Right lobe of liver (tissue), 6 donors: Measurements from ENCODE around the gene OTOR. TPM values are rescaled to one million over a fixed set of nuclear protein-coding genes. Genes with fewer than 3 reads are reported as not detected.

ENCODE experiments used
- ATAC-seq, 4 donors: fragments of 200-7000 bp; cut with Tn5 transposase; one replicate each; pipeline ENCODE4 v1.9.1; 2020; ENCODE audit warnings: mild to moderate bottlenecking in 4 of 4, moderate library complexity in 4 of 4
- DNase-seq, 3 donors: peaks; one replicate each; pipeline ENCODE4 v3.0.0-alpha.2; 2020
- H3K27ac ChIP-seq, 3 donors: fragments of 200-600 bp; one replicate each; pipeline ENCODE4 v1.8.0; 2022
- H3K27me3 ChIP-seq, 2 donors: fragments of 200-600 bp; one replicate each; pipeline ENCODE4 v1.8.0; 2022
- H3K36me3 ChIP-seq, 4 donors: fragments of 200-600 bp; sonication (generic) in 1 of 4; one replicate each; pipeline versions ENCODE4 v1.5.1 to v1.8.0; 2017 to 2022; ENCODE audit warnings: control low read depth in 1 of 4
- H3K4me1 ChIP-seq, 4 donors: fragments of 200-600 bp; sonication (generic) in 1 of 4; one replicate each; pipeline versions ENCODE4 v1.5.1 to v1.8.0; 2017 to 2022; ENCODE audit warnings: control low read depth in 1 of 4
- H3K4me3 ChIP-seq, 3 donors: fragments of 200-600 bp; one replicate each; pipeline ENCODE4 v1.8.0; 2022
- H3K9me3 ChIP-seq, 4 donors: fragments of 200-600 bp; sonication (generic) in 1 of 4; one replicate each; pipeline versions ENCODE4 v1.5.1 to v1.8.0; 2017 to 2022; ENCODE audit warnings: control low read depth in 1 of 4
- POLR2A ChIP-seq: fragments of 450-650 bp; IDR thresholded peaks from one replicate; pipeline ENCODE4 v1.6.1; 2017; ENCODE audit warnings: antibody characterized with exemption, mild to moderate bottlenecking
- WGBS: methylation state at CpG from one replicate; pipeline ENCODE4 v1.1.6; 2018; ENCODE audit warnings: low coverage, low lambda C conversion rate; ENCODE audit not compliant: insufficient coverage; ENCODE audit errors: missing lambda C conversion rate; 5-methylcytosine and 5-hydroxymethylcytosine counted together
- intact Hi-C, 2 donors: fragments of 100-400 bp; cut with DNase I; formaldehyde crosslinking; loops; one replicate each; pipeline versions ENCODE4 v1.11.2 to v1.14.1; 2022
- total RNA-seq, 6 experiments: library from RNA; depleted of rRNA in 2 of 6; stranded (reverse); fragments of >200 nt in 2 of 6; fragmentation: NEBNext Ultra II Directional in 3 of 6; extraction: Animal tissue kit (Norgen Biotek cat#: 25700) in 3 of 6; gene quantifications; one replicate each; pipeline versions ENCODE4 v1.1.0 to v1.2.4, GENCODE V29; 2016 to 2023
- TF ChIP-seq, protein P1 (sequence below), 4 donors: fragments of 200-600 bp in 3 of 4; fragments of 450-650 bp in 1 of 4; IDR thresholded peaks; one replicate each; pipeline versions ENCODE4 v1.5.1 to v1.8.0; 2016 to 2022; ENCODE audit warnings: antibody characterized with exemption in 4 of 4, mild to moderate bottlenecking in 2 of 4
- donor health status: DM: no; HTN: yes; CAD: no.
- donor health status: DM: no; HTN: no; CAD: no.
- donor health status: DM: no; HTN: no; CAD: no.
- donor health status: DM: no; HTN: yes; CAD: no.
- donor health status: DM: no; HTN: yes; CAD: no.

OTOR gene
- total RNA-seq, 6 experiments from 2014 or later, result not detected

DNA sequence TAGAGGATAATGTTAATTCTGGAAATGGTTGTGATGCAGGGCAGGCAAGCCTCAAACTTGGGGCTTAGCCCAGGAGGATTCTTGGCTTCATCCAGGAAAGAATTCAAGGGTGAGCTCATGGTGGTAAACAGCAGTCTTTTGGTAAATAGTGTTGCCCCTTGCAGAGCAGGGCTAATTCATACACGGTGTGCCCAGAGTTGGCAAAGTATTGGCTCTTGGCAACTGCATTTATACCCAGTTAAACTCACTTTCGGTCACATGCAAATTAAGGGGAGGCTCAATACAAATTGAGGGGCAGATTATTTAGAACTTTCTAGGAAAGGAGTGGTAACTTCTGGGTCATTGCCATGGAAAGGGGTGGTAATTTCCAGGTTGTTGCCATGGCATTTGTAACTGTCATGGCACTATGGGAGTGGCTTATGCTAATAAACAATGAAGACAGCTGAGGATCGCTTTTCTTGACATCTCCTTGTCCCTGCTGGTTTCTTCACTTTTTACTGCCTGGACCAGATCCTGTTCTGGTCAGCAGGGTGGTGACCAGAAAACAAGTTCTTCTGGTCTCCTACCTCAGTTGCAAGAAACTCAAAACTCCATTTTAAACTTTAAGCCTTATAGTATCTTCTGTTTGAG, 3.9 kb upstream of the OTOR start:
- no peak for DNase-seq
- Histone ChIP-seq H3K4me3 (no peak overlapping the region), H3K9me3 (no peaks in the 10 kb centered on the region), H3K36me3 (peaks cover 0 to 20% (median 12%) of the 10 kb centered on the region in 4 donors), H3K27me3 (no peaks in the 10 kb centered on the region), H3K27ac (no peak overlapping the region), H3K4me1 (no peaks in the 10 kb centered on the region)
- TF ChIP-seq, protein P1, sequence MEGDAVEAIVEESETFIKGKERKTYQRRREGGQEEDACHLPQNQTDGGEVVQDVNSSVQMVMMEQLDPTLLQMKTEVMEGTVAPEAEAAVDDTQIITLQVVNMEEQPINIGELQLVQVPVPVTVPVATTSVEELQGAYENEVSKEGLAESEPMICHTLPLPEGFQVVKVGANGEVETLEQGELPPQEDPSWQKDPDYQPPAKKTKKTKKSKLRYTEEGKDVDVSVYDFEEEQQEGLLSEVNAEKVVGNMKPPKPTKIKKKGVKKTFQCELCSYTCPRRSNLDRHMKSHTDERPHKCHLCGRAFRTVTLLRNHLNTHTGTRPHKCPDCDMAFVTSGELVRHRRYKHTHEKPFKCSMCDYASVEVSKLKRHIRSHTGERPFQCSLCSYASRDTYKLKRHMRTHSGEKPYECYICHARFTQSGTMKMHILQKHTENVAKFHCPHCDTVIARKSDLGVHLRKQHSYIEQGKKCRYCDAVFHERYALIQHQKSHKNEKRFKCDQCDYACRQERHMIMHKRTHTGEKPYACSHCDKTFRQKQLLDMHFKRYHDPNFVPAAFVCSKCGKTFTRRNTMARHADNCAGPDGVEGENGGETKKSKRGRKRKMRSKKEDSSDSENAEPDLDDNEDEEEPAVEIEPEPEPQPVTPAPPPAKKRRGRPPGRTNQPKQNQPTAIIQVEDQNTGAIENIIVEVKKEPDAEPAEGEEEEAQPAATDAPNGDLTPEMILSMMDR (IDR thresholded peaks at IDR 0.05), result no peak
- no peak for TF ChIP-seq POLR2A
- no peak for ATAC-seq
- 50% methylated on average over 3 of the region's 3 CpGs for WGBS
- intact Hi-C loops, result no loop called here

DNA sequence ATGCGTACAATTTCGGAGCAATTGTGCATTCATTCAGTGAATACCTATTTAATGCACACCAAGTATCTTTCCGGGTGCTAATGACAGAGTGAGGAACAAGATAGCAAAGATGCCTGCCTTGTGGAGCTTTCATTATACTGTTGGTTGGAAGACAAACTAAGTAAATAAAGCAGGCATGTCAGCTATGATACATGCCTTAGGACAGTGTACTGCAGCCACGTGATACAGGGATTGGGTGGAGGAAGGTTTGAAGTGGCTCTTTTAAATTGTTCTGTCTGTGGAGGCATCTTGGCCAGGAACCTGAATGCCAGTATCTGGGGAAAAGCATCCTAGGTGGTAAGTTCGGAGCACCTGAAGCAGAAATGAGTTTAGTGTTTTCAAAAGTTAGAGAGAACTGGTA, 3.0 kb upstream of the OTOR start:
- ATAC-seq (no peak), DNase-seq (no peak)
- no peaks in the 10 kb centered on the region for H3K27me3 ChIP-seq
- no peak overlapping the region for H3K27ac ChIP-seq
- peaks cover 0 to 11% (median 6%) of the 10 kb centered on the region in 4 donors for H3K36me3 ChIP-seq
- no peaks in the 10 kb centered on the region for H3K9me3 ChIP-seq
- 74% methylated on average over 5 of the region's 5 CpGs for WGBS
- no peaks in the 10 kb centered on the region for H3K4me1 ChIP-seq
- TF ChIP-seq, protein P1 (IDR thresholded peaks at IDR 0.05), result no peak
- TF ChIP-seq POLR2A, result no peak
- H3K4me3 ChIP-seq, result no peak overlapping the region
- intact Hi-C loops, result no loop called here

DNA sequence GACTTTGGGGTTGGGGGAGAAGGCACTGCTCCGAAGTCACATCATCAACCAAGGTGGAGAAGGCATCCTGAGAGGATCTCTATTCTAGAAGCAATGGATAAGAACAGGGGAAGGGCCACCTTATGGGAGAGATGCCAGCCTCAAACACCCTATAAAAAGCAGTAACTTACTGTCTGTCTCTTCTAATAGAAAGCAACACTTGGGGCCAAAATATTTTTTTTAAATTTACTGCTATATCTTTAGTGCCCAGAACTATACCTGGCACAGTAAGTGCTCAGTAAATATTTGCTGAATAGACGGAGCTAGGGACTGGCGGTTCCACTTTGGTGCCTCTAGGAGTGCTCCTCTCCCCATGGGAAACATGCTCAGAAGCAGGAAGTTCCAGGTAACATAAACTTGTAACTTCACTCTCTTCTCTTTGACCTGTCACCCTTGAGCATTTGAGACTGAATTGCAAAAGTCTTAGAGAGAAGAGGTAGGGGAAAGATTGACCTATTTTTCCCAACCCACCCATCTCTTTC, 807 bp upstream of the OTOR start:
- DNase-seq (no peak), ATAC-seq (peak in 3 of 4 donors; percentile 34 to 54 (median 39))
- 44% methylated on average over 3 of the region's 3 CpGs for WGBS
- H3K27me3 ChIP-seq, result no peaks in the 10 kb centered on the region
- intact Hi-C loops, result no loop called here
- H3K27ac ChIP-seq, result no peak overlapping the region
- H3K4me1 ChIP-seq, result no peaks in the 10 kb centered on the region
- TF ChIP-seq, protein P1 (IDR thresholded peaks at IDR 0.05), result no peak
- TF ChIP-seq POLR2A, result no peak
- no peaks in the 10 kb centered on the region for H3K36me3 ChIP-seq
- H3K9me3 ChIP-seq, result no peaks in the 10 kb centered on the region
- H3K4me3 ChIP-seq, result no peak overlapping the region

DNA sequence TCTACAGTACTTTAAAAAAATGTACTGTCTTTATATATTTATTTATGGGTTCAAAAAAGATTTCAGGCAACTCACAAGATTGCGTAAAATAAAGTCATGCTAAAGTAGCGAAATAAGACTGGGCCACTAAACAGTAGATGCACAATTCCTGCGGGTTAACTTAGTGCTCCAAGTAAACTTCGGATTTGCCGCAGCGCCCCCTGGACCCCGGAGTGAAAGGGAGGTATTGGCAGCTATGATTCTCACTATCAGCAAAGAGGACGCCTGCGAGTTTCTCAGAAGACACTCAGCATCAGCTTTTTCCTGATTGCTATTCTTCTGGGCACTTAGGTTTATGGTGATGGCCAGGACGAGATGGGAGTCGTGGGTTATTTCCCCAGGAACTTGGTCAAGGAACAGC, 1.4 kb downstream of the OTOR start:
- H3K4me1 ChIP-seq, result no peaks in the 10 kb centered on the region
- 41% methylated on average over 11 of the region's 11 CpGs for WGBS
- H3K4me3 ChIP-seq, result no peak overlapping the region

More for the DNA sequence above, 1.4 kb downstream of the OTOR start:
- no peaks in the 10 kb centered on the region for H3K9me3 ChIP-seq
- intact Hi-C loops, result no loop called here
- no peaks in the 10 kb centered on the region for H3K27me3 ChIP-seq
- TF ChIP-seq, protein P1 (IDR thresholded peaks at IDR 0.05), result no peak
- no peak for TF ChIP-seq POLR2A
- no peaks in the 10 kb centered on the region for H3K36me3 ChIP-seq
- ATAC-seq (no peak), DNase-seq (no peak)
- H3K27ac ChIP-seq, result no peak overlapping the region
